Cortex of kidney (tissue), 1 donor: ENCODE results near the gene ACSS1.

Experiments
- DNase-seq: peaks from one replicate; lab custom pipeline; 2025; lab: John Stamatoyannopoulos, UW

Gene ACSS1

DNA sequence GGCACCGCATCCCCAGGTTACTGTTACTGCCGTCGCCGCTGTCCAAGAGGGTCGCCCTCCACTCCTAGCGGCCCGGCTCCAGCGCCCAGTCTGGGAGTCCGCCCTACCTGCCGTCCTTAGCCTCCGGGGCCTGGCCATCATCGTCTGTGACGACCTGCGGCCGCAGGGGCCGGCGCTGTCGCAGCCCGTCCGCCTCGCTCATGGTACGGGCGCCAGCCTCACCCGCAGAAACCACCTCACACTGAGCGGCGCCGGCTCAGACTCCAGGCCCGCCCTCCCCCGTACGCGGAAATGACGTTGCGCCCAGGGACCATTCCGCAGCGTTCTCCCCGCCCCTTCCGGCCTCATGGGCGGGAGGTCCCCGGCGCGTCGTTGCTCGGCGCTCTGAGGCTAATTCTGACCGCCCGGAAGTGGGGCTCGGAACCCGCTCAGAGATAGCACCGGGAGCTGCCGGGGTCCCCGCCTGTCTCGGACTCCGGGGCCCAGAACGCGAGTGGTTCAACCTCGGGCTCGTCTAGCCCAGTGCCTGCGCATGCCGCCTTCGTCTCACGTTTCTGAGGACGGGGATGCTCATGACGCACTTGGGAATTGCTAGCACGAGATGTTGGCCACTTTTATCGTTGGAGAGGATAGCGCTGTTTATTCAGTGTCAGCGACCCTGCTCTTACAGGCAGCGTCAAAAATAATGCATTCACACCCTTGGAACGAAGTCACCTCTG lies 65.3 kb downstream of the ACSS1 start, which contains the start of gene APMAP:
Gene APMAP (minus strand): TSS at position 265 of the 719 bp plus-strand sequence. CDS start 63 bp downstream, at position 202.
- no peak for DNase-seq

- DNase-seq: no peak
Measured at GRCh38 chr20:24991897-24992486, 65.9 kb downstream of the ACSS1 start.

GRCh38 chr20:24990810-24991252 lies 67.1 kb downstream of the ACSS1 start:
- no peak for DNase-seq

- no peak for DNase-seq
Measured at GRCh38 chr20:24989162-24989561, 68.8 kb downstream of the ACSS1 start.

- DNase-seq: no peak
Measured at GRCh38 chr20:24987873-24988835, 69.8 kb downstream of the ACSS1 start.

GRCh38 chr20:24987244-24987643 lies 70.7 kb downstream of the ACSS1 start:
- DNase-seq: no peak

- DNase-seq: no peak
Measured at GRCh38 chr20:24986436-24987015, 71.4 kb downstream of the ACSS1 start.

- no peak for DNase-seq
Measured at GRCh38 chr20:24985802-24986201, 72.1 kb downstream of the ACSS1 start.

DNA sequence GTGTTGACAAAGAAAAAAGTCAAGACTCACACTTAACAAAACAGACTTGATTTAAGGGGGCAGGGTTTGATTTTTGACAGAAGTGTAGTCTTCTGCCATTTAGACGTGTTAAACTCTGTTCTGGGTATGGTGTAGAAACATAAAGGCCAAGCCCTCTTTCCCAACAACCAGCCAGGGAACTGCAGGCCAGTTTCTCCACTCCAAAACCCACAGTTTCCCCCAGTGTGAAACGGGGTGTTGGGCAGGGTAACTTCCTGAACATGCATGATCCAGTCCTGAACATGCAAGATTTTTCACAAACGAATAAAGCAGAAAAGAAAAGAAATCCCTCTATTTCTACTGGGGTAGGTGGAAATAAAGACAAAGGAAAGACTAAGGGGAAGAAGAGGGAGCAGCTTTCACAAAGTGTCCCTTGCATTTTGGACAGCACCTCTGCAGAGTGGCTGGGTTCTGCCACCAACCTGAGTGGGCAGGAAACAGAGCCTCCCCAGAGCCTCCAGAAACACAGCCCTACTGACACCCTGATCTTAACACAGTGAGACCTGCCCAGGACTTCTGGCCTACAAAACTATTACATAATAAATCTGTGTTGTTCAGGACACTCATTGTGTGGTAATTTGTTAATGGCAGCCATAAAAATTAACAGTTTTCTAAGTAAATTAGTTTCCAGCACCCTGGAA lies 72.8 kb downstream of the ACSS1 start:
- DNase-seq: no peak

DNA sequence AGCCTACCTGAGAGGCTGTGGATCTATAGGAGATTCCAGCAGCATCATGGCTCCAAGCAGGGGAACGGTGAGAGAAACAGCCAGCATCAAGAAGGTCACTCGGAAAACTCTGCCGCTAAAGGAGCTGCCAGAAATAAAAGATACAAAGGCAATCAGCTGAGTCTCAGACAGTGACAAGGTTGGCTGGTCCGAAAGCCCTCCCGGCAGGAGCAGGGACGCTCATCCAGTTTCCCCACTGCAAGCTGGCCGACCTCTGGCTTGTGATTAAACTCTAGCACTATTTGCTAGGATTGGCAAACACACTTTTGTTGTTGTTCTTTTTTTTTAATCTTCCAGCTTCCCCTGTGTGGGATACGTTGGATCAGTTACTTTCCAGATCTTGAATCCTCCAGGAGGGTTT lies 74.0 kb downstream of the ACSS1 start:
- no peak for DNase-seq

- DNase-seq: no peak
Measured at GRCh38 chr20:24981790-24982189, 76.1 kb downstream of the ACSS1 start.

DNA sequence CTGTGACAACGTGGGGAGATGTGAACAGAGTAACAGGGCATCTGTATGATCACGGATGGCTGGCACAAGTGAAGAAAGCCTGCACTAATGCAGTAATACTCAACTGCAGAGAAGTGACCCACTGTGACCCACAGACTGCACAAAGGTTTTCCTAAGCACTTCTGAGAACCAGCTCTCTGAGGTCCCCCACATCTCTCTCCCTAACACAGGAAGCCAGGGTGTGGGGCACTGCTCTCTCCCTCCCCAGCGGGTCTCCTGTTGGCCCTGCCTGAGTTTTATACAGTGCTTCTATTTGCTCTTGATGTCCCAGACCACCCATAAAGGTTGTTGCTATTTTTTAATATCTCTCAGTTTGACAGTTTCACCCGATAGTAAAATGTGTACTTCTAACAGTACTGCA lies 76.7 kb downstream of the ACSS1 start:
- no peak for DNase-seq

- no peak for DNase-seq
Measured at GRCh38 chr20:24980291-24981053, 77.5 kb downstream of the ACSS1 start.

DNA sequence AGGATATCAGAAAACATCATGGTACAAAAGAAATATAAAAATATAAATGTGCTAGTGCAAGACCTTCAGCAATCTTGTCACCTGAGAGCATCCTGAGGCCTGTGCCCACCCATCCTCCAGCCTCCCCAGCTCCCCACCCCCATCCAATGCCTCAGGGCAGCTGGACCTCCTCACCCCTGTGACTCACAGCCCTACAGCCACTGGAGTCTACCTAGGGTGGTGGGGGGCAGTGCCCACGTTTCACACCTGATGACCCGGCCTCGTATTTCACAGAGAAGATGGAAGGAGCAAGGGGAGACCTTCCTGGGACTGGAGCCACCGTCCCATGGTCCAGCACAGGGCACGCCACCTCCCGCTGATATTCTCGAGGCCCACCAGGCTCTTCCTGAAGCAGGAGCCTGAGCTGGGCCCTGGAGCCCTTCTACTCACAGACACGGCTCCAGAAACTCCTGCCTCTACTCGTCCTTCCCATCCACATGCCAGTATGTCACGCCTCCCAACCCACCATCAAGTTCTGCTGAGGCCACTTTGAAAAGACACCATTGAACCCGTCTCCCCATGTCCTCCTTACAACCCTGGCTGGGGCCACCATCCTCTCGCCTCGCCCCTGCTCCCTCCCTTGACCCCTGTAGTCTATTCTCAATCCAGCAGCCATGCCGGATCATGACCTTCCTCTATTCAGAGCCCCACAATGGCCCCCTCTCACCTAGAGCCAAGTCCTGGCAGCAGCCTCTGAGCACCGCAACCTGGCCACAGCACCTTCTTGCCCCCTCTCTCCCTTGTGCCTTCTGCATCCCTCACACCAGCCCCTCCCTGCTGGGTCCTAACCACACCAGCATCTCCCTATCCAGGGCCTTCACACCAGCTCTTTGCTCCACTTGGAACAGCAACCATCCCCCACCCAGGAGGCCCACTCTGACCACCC lies 78.6 kb downstream of the ACSS1 start:
- no peak for DNase-seq

DNA sequence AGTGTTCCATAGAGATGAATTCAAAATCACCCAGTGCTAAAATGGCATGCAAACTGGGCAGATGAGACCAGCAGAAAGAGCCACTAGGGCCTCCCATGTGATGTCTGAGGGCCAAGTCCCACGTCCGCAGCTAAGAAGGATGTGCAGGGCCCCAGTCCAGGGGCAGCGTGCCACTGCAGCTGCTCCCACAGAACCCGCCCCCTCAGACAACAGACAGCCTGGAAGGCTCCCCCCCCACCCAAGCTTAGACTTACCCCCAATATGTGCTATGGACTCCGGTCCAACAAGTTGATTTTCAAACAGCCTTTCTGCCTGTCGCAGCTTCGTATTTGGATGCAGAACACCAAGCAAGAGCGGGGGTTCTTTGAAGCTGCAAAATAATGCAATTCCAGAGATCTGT lies 79.4 kb downstream of the ACSS1 start:
- DNase-seq: no peak

GRCh38 chr20:24977797-24978196 lies 80.1 kb downstream of the ACSS1 start:
- DNase-seq: no peak

DNA sequence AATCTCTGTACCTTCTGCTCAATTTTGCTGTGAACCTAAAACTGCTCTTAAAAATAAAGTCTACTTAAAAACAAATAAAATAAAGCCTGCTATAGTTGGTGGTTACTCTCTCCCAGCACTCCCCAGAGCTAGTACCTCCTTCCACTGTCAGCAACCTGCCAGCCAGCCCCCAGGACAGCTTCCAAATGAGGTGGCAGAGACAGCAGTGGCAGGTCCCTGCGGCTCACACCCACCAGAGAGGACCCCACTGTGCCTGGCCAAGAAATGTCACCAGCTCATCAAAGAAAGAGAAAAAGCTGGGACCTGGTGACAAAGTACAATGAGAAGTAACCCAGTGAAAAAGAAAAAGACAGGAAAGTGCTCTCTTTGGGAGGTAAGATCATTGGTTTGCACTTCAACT lies 80.6 kb downstream of the ACSS1 start:
- DNase-seq: no peak

GRCh38 chr20:24972341-24972740 lies 85.6 kb downstream of the ACSS1 start:
- no peak for DNase-seq

DNA sequence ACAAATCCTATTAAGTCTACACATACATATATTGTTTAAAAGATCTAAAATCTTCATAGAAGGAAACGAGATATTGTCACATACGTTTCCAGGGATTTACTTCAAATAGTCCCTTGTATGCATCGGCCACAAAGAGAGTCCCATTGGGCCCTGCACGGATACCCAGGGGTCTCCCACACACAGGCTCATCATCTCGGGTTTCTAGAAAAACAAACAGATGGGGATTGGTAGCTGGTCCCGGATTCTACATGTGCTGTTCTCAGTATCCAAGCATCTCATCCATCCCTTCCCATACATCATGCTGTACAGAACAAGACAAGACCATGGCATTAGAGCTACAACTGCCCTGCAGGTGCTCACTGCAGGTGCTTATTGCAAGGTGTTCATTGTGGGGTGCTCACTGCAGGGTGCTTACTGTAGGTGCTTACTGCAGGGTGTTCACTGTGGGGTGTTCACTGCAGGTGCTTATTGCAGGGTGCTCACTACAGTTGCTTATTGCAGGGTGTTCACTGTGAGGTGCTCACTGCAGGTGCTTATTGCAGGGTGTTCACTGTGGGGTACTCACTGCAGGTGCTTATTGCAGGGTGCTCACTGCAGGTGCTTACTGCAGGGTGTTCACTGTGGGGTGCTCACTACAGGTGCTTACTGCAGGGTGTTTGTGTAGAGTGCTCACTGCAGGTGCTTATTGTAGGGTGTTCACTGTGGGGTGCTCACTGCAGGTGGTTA lies 86.4 kb downstream of the ACSS1 start:
- DNase-seq: no peak
